BJ (cell line): ENCODE results near the gene COG2. TPM values are rescaled to one million over a fixed set of nuclear protein-coding genes. Genes with fewer than 3 reads are reported as not detected.

Experiments used
- CTCF ChIA-PET: fragments of 350-600 bp; formaldehyde crosslinking; extraction: SDS; loops from one replicate; lab custom pipeline; 2021; ENCODE audit warnings: antibody characterized with exemption, inconsistent platforms; lab: Yijun Ruan, JAX
- POLR2A ChIA-PET: fragments of 300-600 bp; sonication (Branson Sonifier 250); formaldehyde crosslinking; extraction: SDS; loops from one replicate; lab custom pipeline; 2021; ENCODE audit warnings: antibody characterized with exemption; lab: Charles Lee
- DNase-seq: peaks from one replicate; pipeline ENCODE4 v3.0.0-alpha.2; 2011; ENCODE audit warnings: low read depth
- H3K27me3 ChIP-seq: 2 replicates; pipeline ENCODE4 v1.6.0; 2011; ENCODE audit warnings: low read length; ENCODE audit not compliant: control insufficient read depth, insufficient read depth
- H3K36me3 ChIP-seq: 2 replicates; pipeline ENCODE4 v1.5.1; 2011; ENCODE audit warnings: low read length; ENCODE audit not compliant: control insufficient read depth, insufficient read depth
- H3K4me3 ChIP-seq: 2 replicates; pipeline ENCODE4 v1.5.1; 2011; ENCODE audit warnings: low read depth, mild to moderate bottlenecking, control low read depth, low read length
- polyA plus RNA-seq: library from polyadenylated mRNA; depleted of rRNA; stranded (reverse); fragments of >200 nt; gene quantifications from 2 replicates; pipeline ENCODE4 v1.2.3, GENCODE V29; 2011
- TF ChIP-seq, protein P1 (sequence below): IDR thresholded peaks from 2 replicates; pipeline ENCODE4 v1.5.1; 2011; ENCODE audit warnings: low read depth, mild to moderate bottlenecking, control low read depth, inconsistent platforms, low read length, moderate library complexity; ENCODE audit not compliant: insufficient read depth

Gene COG2
- polyA plus RNA-seq, 1 experiment, result 12.0 TPM

DNA sequence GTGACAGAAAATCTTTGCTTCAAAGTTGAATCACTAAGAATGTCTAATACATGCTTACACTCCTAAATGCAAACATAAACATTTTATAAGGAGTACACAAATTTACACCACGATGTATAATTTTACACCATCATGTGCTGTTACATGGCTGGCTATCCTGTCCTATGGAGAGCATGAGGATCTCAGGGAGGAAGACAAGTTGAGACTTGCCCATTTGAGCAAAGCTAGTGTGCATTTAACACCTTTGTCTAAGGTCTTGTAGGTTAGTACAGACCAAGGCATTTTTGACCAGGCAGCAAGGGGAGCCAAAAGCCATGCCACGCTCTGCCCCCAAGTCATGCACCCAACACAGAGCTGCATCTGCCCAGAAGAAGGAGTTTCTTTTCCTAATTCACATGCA lies 14.5 kb upstream of the COG2 start:
- TF ChIP-seq, protein P1, sequence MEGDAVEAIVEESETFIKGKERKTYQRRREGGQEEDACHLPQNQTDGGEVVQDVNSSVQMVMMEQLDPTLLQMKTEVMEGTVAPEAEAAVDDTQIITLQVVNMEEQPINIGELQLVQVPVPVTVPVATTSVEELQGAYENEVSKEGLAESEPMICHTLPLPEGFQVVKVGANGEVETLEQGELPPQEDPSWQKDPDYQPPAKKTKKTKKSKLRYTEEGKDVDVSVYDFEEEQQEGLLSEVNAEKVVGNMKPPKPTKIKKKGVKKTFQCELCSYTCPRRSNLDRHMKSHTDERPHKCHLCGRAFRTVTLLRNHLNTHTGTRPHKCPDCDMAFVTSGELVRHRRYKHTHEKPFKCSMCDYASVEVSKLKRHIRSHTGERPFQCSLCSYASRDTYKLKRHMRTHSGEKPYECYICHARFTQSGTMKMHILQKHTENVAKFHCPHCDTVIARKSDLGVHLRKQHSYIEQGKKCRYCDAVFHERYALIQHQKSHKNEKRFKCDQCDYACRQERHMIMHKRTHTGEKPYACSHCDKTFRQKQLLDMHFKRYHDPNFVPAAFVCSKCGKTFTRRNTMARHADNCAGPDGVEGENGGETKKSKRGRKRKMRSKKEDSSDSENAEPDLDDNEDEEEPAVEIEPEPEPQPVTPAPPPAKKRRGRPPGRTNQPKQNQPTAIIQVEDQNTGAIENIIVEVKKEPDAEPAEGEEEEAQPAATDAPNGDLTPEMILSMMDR, result no peak
- no peak for DNase-seq
- ChIA-PET CTCF (no interaction called here), POLR2A (no interaction called here)
- H3K36me3 ChIP-seq, result no peaks in the 10 kb centered on the region
- no peaks in the 10 kb centered on the region for H3K27me3 ChIP-seq
- H3K4me3 ChIP-seq, result no peak overlapping the region

DNA sequence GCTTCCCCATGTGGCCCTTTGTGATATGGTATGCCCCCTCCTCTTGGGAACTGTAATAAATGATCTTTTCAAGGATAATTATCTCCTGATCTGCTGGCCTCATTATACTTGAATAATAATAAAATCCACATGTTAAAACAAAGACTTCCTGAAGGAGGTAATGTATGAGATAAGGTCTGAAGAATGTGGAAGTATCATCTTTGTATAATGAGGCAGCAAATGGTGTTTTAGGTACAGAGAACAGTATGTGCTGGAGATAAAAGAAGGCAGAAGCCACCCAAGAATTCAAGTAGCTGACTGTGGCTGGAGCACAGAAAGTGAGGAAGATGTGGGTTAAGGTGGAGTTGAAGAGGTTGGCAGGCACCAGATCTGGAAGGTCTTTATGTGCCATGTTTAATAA lies 12.8 kb upstream of the COG2 start:
- Histone ChIP-seq H3K27me3 (no peaks in the 10 kb centered on the region), H3K4me3 (no peak overlapping the region), H3K36me3 (no peaks in the 10 kb centered on the region)
- CTCF ChIA-PET, result interaction anchor here (1.4 kb wide), 1 partner anchor 9 kb away, joined by 3 read pairs; no protein-coding TSS in a partner anchor
- TF ChIP-seq, protein P1, result no peak
- no peak for DNase-seq
- POLR2A ChIA-PET, result no interaction called here

DNA sequence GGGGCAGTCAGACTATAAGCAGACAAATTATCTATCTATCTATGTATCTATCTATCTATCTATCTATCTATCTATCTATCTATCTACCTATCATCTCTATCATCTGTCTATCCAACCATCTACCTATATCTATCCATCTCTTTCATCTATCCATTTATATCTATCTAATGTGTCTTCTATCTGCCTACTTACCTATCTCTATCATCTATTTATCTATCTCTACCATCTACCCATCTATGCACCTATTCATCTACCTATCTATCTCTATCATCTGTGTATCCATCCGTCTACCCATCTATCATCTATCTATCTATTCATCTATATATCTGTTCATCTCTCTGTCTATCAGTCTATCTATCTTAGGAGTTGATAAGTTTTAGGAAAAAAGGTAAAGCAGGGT lies 10.8 kb upstream of the COG2 start:
- TF ChIP-seq, protein P1, result no peak
- Histone ChIP-seq H3K36me3 (no peaks in the 10 kb centered on the region), H3K27me3 (no peaks in the 10 kb centered on the region), H3K4me3 (no peak overlapping the region)
- ChIA-PET CTCF (no interaction called here), POLR2A (no interaction called here)
- no peak for DNase-seq

DNA sequence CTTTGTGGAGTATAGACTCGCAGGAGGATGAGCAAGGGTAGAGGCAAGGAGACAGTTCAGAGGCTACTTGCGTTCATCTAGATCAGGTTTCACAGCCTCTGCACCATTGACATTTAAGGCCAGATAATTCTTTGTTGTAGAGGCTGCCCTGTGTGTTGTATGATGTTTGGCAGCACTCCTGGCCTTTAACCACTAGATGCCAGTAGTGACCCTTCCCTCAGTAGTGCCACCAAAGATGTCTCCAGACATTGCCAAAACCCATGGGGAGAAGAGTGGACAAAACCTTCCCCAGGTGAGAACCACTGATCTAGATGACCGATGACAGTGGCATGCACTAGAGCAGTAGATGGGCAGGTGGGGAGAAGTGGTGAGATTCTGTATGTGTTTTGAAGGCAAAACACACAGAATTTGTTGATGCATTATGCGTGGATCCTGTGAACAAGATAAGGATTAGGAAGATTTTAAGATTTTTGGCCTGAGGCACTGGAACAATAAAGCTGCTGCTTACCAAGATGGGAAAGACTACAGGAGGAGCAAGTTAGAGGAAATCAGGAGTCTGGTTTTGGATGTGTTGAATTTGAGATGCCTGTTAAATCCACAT lies 9.9 kb upstream of the COG2 start:
- DNase-seq, result no peak
- TF ChIP-seq, protein P1, result peak; percentile 58
- ChIA-PET POLR2A (no interaction called here), CTCF (interaction anchor here (0.8 to 2.1 kb wide), 4 partner anchors 11 to 577 kb away, joined by 3 to 8 read pairs (median 6); no protein-coding TSS in a partner anchor)
- peaks cover 3% of the 10 kb centered on the region; the same call in 1 of the 2 replicates for H3K27me3 ChIP-seq
- H3K36me3 ChIP-seq, result no peaks in the 10 kb centered on the region
- no peak overlapping the region for H3K4me3 ChIP-seq

DNA sequence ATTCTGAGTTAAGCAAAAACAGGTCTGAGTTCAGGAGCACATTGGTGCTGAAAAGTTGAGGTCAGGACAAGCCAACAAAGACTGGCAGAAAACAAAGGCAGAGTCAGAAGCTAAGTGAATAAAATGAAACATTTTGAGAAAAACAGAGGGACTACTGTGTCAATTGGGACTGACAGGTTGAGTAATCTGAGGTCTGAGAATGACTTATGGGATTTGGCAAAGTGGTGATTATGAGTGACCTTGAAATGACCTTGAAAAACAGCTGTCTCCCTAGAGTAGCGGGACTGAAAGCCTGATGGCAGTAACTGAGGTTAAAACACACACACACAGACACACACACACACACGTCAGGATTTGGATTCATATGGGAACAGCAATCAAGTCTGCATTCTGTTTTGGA lies 8.8 kb upstream of the COG2 start:
- POLR2A ChIA-PET, result no interaction called here

More for the DNA sequence above, 8.8 kb upstream of the COG2 start:
- Histone ChIP-seq H3K4me3 (no peak overlapping the region), H3K27me3 (peaks cover 8% of the 10 kb centered on the region; the same call in 1 of the 2 replicates), H3K36me3 (no peaks in the 10 kb centered on the region)
- CTCF ChIA-PET, result interaction anchor here (0.6 to 2.1 kb wide), 5 partner anchors 9 to 259 kb away, joined by 3 to 8 read pairs (median 5); no protein-coding TSS in a partner anchor
- DNase-seq, result no peak
- TF ChIP-seq, protein P1, result no peak
